Measurements from ENCODE around the gene NEU3. TPM values are rescaled to one million over a fixed set of nuclear protein-coding genes. Genes with fewer than 3 reads are reported as not detected.

The NEU3 gene
- polyA plus RNA-seq, 3 donors = 2.3 to 25.1 (median 3.9) TPM

DNA sequence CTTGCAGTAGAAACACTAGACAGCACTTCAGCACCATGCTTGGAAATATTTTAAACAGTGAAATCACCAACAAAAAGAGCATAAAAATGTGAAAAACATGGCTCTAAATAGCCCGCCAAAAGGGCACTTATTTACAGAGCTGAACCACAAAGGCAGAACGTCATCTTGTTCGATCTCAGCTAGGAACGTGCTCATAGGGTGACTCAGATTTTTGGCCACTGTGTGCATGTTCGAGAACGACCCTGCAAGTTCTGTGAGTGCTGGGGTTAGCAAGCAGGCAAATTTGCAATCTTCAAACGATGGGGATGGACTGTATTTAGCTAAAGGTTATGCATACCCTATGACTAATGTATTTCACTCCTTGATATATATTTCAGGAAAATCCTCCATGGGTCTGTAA, 77.3 kb downstream of the NEU3 start:
- H3K4me1 ChIP-seq (ENCODE audit: control insufficient read depth in 1 of 2, insufficient read depth in 2 of 2, low read length in 2 of 2) = no peaks in the 10 kb centered on the region
- no peaks in the 10 kb centered on the region for H3K9me3 ChIP-seq (replicated peaks in 1 of 2; ENCODE audit: control insufficient read depth in 1 of 2, insufficient read depth in 1 of 2, low read length in 2 of 2)
- no peaks in the 10 kb centered on the region for H3K79me2 ChIP-seq (ENCODE audit: insufficient read depth, low read length)
- no peak overlapping the region for H3K27ac ChIP-seq (ENCODE audit: low read depth in 1 of 2, low read length in 2 of 2)
- H3K27me3 ChIP-seq (ENCODE audit: control insufficient read depth in 2 of 2, insufficient read depth in 2 of 2, low read length in 2 of 2) = peaks cover 3 to 6% of the 10 kb centered on the region in 2 donors
- Mint-ChIP-seq H3K27ac (peak overlapping the region in 1 of 7 donors; percentile 31), H3K36me3 (no peaks in the 10 kb centered on the region), H3K4me3 (no peak overlapping the region), H3K4me1 (no peaks in the 10 kb centered on the region), H3K9me3 (peaks cover 0 to 4% (median 1%) of the 10 kb centered on the region in 7 donors), H3K27me3 (ENCODE audit: low read depth in 3 of 3) (peaks cover 5 to 11% (median 7%) of the 10 kb centered on the region in 3 donors)
- no peaks in the 10 kb centered on the region for H3K36me3 ChIP-seq (replicated peaks in 1 of 2; ENCODE audit: control insufficient read depth in 1 of 2, insufficient read depth in 2 of 2, low read length in 2 of 2)
- H4K20me1 ChIP-seq (ENCODE audit: insufficient read depth, low read length) = no peaks in the 10 kb centered on the region
- no peak for DNase-seq
- H3K9ac ChIP-seq (ENCODE audit: insufficient read depth, low read length, poor library complexity, severe bottlenecking) = no peak overlapping the region
- 94% methylated on average over 5 of the region's 7 CpGs for WGBS (ENCODE audit: insufficient coverage)
- H2AFZ ChIP-seq (ENCODE audit: insufficient read depth, low read depth, low read length, poor library complexity, severe bottlenecking) = no peak overlapping the region
- intact Hi-C loops (cut with micrococcal nuclease) = no loop called here
- TF ChIP-seq, protein P1, sequence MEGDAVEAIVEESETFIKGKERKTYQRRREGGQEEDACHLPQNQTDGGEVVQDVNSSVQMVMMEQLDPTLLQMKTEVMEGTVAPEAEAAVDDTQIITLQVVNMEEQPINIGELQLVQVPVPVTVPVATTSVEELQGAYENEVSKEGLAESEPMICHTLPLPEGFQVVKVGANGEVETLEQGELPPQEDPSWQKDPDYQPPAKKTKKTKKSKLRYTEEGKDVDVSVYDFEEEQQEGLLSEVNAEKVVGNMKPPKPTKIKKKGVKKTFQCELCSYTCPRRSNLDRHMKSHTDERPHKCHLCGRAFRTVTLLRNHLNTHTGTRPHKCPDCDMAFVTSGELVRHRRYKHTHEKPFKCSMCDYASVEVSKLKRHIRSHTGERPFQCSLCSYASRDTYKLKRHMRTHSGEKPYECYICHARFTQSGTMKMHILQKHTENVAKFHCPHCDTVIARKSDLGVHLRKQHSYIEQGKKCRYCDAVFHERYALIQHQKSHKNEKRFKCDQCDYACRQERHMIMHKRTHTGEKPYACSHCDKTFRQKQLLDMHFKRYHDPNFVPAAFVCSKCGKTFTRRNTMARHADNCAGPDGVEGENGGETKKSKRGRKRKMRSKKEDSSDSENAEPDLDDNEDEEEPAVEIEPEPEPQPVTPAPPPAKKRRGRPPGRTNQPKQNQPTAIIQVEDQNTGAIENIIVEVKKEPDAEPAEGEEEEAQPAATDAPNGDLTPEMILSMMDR (IDR thresholded peaks at IDR 0.05) = no peak
- no peak overlapping the region for H3K4me2 ChIP-seq (replicated peaks; ENCODE audit: extremely low read depth, low read length, poor library complexity, severe bottlenecking)
- no peak overlapping the region for H3K4me3 ChIP-seq (replicated peaks in 1 of 3; ENCODE audit: low read depth in 2 of 3, low read length in 3 of 3)

Small RNAs within 50 kb of the gene (small RNA-seq; reads per million reads assigned to genes)
- gene RNU6-216P (ENCODE audit: insufficient read length, low read depth) = not detected

Other genes with a start within 250 kb of the NEU3 start
- gene RNF169, start 240.1 kb upstream of the NEU3 start, polyA plus RNA-seq = 10 to 100 TPM in 1 of 3 donors, 1 to 10 TPM in 2; 1.4 to 16.2 (median 2.0) TPM
- gene XRRA1, start 39.8 kb upstream of the NEU3 start, polyA plus RNA-seq = 1 to 10 TPM; 1.2 to 3.6 (median 3.5) TPM
- 100 to 1,000 TPM in 2 of 3 donors, 10 to 100 TPM in 1; 12.4 to 185 (median 150) TPM for gene SPCS2, start 39.7 kb upstream of the NEU3 start, polyA plus RNA-seq
- gene OR2AT4, start 107.9 kb downstream of the NEU3 start, polyA plus RNA-seq = not detected
- gene SLCO2B1, start 162.2 kb downstream of the NEU3 start, polyA plus RNA-seq = under 1 TPM in 2 of 3 donors, not detected in 1; 0.13 to 0.47 TPM